Stomach (tissue), 9 donors: ENCODE data around the gene DNAJA1. TPM values are rescaled to one million over a fixed set of nuclear protein-coding genes. Genes with fewer than 3 reads are reported as not detected.

Experiments used
- DNase-seq, 2 donors: peaks; one replicate each; pipeline versions ENCODE4 v3.0.0 to v3.0.0-alpha.2; 2013 to 2019
- H3K27ac ChIP-seq, 5 donors: fragments of 200-600 bp in 4 of 5; sonication (generic) in 4 of 5; one replicate each; pipeline ENCODE4 v1.5.1; 2013 to 2019; ENCODE audit warnings: mild to moderate bottlenecking in 1 of 5, moderate library complexity in 1 of 5
- H3K27me3 ChIP-seq, 3 donors: fragments of 200-600 bp; sonication (generic); one replicate each; pipeline ENCODE4 v1.5.1; 2017 to 2019; ENCODE audit warnings: mixed run types in 1 of 3
- H3K36me3 ChIP-seq, 4 donors: fragments of 200-600 bp; sonication (generic); 1 replicate in 3 of 4; 2 replicates in 1 of 4; pipeline ENCODE4 v1.5.1; 2016 to 2019
- H3K4me1 ChIP-seq, 4 donors: fragments of 200-600 bp; sonication (generic); one replicate each; pipeline ENCODE4 v1.5.1; 2016 to 2019
- H3K4me3 ChIP-seq, 4 donors: fragments of 200-600 bp; sonication (generic) in 3 of 4; one replicate each; pipeline ENCODE4 v1.5.1; 2016 to 2019; ENCODE audit warnings: mild to moderate bottlenecking in 1 of 4
- H3K9me3 ChIP-seq, 4 donors: fragments of 200-600 bp; sonication (generic); one replicate each; pipeline ENCODE4 v1.5.1; 2016 to 2019
- CTCF ChIP-seq, 7 experiments: fragments of 450-650 bp in 4 of 7; fragments of 200-600 bp in 3 of 7; sonication (generic) in 3 of 7; IDR thresholded peaks; one replicate each; pipeline ENCODE4 v1.5.1; 2016 to 2019; ENCODE audit warnings: antibody characterized with exemption in 7 of 7, control low read depth in 2 of 7, mild to moderate bottlenecking in 1 of 7
- EP300 ChIP-seq: sonication (generic); formaldehyde crosslinking; IDR thresholded peaks from one replicate; pipeline ENCODE4 v1.6.1; 2017; ENCODE audit warnings: antibody characterized with exemption
- POLR2A ChIP-seq, 4 donors: fragments of 450-650 bp; IDR thresholded peaks; one replicate each; pipeline ENCODE4 v1.6.1; 2016; ENCODE audit warnings: antibody characterized with exemption in 4 of 4, control low read depth in 2 of 4, mild to moderate bottlenecking in 1 of 4, moderate library complexity in 1 of 4
- POLR2AphosphoS5 ChIP-seq, 3 donors: sonication (generic); formaldehyde crosslinking; IDR thresholded peaks; one replicate each; pipeline ENCODE4 v1.6.1; 2016; ENCODE audit warnings: antibody characterized with exemption in 3 of 3
- WGBS, 5 donors: extraction: QIAGEN DNeasy Blood & Tissue Kit in 3 of 5; methylation state at CpG; one replicate each; pipeline versions ENCODE4 v1.1.5 to v1.1.7; 2013 to 2018; 5-methylcytosine and 5-hydroxymethylcytosine counted together
- intact Hi-C: fragments of 100-400 bp; cut with DNase I; formaldehyde crosslinking; loops from one replicate; pipeline ENCODE4 v1.15.1; 2023; ENCODE audit warnings: low total_unique reads
- polyA plus RNA-seq, 3 donors: library from polyadenylated mRNA; stranded (reverse); fragments of 200-250 nt; gene quantifications; one replicate each; pipeline ENCODE4 v1.2.3, GENCODE V29; 2013
- total RNA-seq, 5 donors: library from RNA; depleted of rRNA; stranded (reverse); fragments of >200 nt; gene quantifications; one replicate each; pipeline versions ENCODE4 v1.1.0 to v1.2.3, GENCODE V29; 2014 to 2016
- donor health status: healthy with polysubstance abuse.
- donor health status: Bipolar disorder and iron deficiency.
- donor health status: healthy.

The DNAJA1 gene
- total and polyA plus RNA-seq, 8 donors: 16.8 to 87.4 (median 39.3) TPM

- WGBS, 5 donors: 85 to 91% (median 90%) methylated on average over 5 of the region's 5 CpGs
- DNase-seq: no peak
- TF ChIP-seq EP300 (no peak), POLR2AphosphoS5 (IDR thresholded peaks at IDR 0.05) (no peak), POLR2A (IDR thresholded peaks at IDR 0.05) (no peak), CTCF (IDR thresholded peaks at IDR 0.05) (no peak)
- intact Hi-C loops: no loop called here
- Histone ChIP-seq H3K27me3 (no peaks in the 10 kb centered on the region), H3K36me3 (peaks cover 48 to 100% (median 100%) of the 10 kb centered on the region in 4 donors), H3K27ac (no peak overlapping the region), H3K4me3 (no peak overlapping the region), H3K4me1 (peaks cover 0 to 3% (median 0%) of the 10 kb centered on the region in 4 donors), H3K9me3 (no peaks in the 10 kb centered on the region)
Measured at GRCh38 chr9:33065157-33066076, 40.3 kb downstream of the DNAJA1 start.

GRCh38 chr9:33068991-33069390 is 43.9 kb downstream of the DNAJA1 start:
- Histone ChIP-seq H3K27me3 (no peaks in the 10 kb centered on the region), H3K4me1 (peaks cover 0 to 28% (median 6%) of the 10 kb centered on the region in 4 donors), H3K36me3 (peaks cover 49 to 100% (median 100%) of the 10 kb centered on the region in 4 donors), H3K27ac (no peak overlapping the region), H3K4me3 (no peak overlapping the region), H3K9me3 (no peaks in the 10 kb centered on the region)
- WGBS, 5 donors: 74 to 93% (median 89%) methylated on average over 1 of the region's 1 CpG
- TF ChIP-seq POLR2AphosphoS5 (IDR thresholded peaks at IDR 0.05) (no peak), CTCF (IDR thresholded peaks at IDR 0.05) (no peak), POLR2A (IDR thresholded peaks at IDR 0.05) (no peak), EP300 (no peak)
- no peak for DNase-seq
- intact Hi-C loops: no loop called here

- peaks cover 0 to 57% (median 31%) of the 10 kb centered on the region in 4 donors for H3K4me1 ChIP-seq
- peaks cover 11 to 35% (median 34%) of the 10 kb centered on the region in 4 donors for H3K36me3 ChIP-seq
- WGBS, 5 donors: 0 to 2% (median 0%) methylated on average over 45 to 53 of the region's 53 CpGs
- no peak for TF ChIP-seq CTCF (IDR thresholded peaks at IDR 0.05)
- TF ChIP-seq POLR2A (IDR thresholded peaks at IDR 0.05): peak in 2 of 4 donors; percentile 5 to 72
- TF ChIP-seq POLR2AphosphoS5 (IDR thresholded peaks at IDR 0.05): peak; percentile 93 to 96 (median 93)
- no peak for TF ChIP-seq EP300
- H3K4me3 ChIP-seq: peak within 1 kb of the TSS; percentile 63 to 71 (median 68)
- H3K27me3 ChIP-seq: no peaks in the 10 kb centered on the region
- H3K9me3 ChIP-seq: no peaks in the 10 kb centered on the region
- peak; percentile 98 to 99 for DNase-seq
- intact Hi-C loops: loop anchor here (5.0 kb wide), 1 partner anchor 96 kb away; no protein-coding TSS in a partner anchor
- peak within 1 kb of the TSS; percentile 89 to 95 (median 92) for H3K27ac ChIP-seq
Measured at GRCh38 chr9:33076046-33077004, 51.3 kb downstream of the DNAJA1 start, which contains the start of gene SMU1. TSS of gene SMU1 (minus strand) at chr9:33076674. CDS start at chr9:33076608, 66 bp downstream.

GRCh38 chr9:33080534-33080933 is 55.5 kb downstream of the DNAJA1 start:
- Histone ChIP-seq H3K27me3 (no peaks in the 10 kb centered on the region), H3K9me3 (no peaks in the 10 kb centered on the region), H3K4me3 (no peak overlapping the region), H3K27ac (peak overlapping the region in 3 of 5 donors; percentile 17 to 74 (median 57)), H3K36me3 (no peaks in the 10 kb centered on the region), H3K4me1 (peaks cover 11 to 42% (median 34%) of the 10 kb centered on the region in 4 donors)
- TF ChIP-seq CTCF (IDR thresholded peaks at IDR 0.05) (no peak), EP300 (no peak), POLR2A (IDR thresholded peaks at IDR 0.05) (no peak), POLR2AphosphoS5 (IDR thresholded peaks at IDR 0.05) (no peak)
- intact Hi-C loops: loop anchor here (5.0 kb wide), 1 partner anchor 147 kb away; no protein-coding TSS in a partner anchor
- WGBS, 5 donors: 49 to 62% (median 55%) methylated on average over 6 of the region's 6 CpGs
- DNase-seq: no peak
